ENCODE data around the gene PNPLA2.

DNA sequence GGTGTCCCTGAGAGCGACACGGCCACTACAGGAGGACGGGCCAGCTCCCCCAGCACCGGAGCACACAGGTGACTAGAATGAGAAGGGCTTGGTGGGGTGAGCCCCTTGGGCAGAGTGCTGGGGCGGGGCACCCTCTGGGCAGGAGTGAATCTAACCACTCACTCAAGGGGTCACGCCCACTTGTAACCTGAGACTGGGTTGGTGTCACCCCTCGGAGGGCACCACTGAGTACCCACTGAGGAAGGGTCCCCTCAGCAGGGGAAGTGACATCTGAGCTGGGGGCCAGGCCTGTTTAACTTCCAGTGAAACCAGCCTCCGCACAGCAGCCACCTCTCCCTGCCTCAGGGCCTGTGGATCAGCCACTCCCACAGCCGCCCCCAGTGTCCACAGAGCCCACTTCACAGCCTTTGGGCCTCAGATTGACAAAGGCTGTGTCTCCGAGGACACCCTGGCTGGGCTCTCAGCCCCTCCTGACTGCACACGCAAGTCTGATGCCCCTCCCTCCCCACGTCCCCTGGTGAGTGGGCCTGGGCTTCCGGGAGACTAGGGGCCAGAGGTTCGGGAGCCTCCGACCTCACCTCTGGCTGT lies 47.0 kb upstream of the PNPLA2 start:
- TF ChIP-seq, protein P1, sequence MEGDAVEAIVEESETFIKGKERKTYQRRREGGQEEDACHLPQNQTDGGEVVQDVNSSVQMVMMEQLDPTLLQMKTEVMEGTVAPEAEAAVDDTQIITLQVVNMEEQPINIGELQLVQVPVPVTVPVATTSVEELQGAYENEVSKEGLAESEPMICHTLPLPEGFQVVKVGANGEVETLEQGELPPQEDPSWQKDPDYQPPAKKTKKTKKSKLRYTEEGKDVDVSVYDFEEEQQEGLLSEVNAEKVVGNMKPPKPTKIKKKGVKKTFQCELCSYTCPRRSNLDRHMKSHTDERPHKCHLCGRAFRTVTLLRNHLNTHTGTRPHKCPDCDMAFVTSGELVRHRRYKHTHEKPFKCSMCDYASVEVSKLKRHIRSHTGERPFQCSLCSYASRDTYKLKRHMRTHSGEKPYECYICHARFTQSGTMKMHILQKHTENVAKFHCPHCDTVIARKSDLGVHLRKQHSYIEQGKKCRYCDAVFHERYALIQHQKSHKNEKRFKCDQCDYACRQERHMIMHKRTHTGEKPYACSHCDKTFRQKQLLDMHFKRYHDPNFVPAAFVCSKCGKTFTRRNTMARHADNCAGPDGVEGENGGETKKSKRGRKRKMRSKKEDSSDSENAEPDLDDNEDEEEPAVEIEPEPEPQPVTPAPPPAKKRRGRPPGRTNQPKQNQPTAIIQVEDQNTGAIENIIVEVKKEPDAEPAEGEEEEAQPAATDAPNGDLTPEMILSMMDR (conservative IDR thresholded peaks at IDR 0.05 in 1 of 2, IDR thresholded peaks at IDR 0.05 in 1 of 2; ENCODE audit: low read depth in 1 of 2, low read length in 2 of 2) = no peak
- TF ChIP-seq EZH2 (IDR thresholded peaks at IDR 0.05; ENCODE audit: low read length, missing control alignments) = no peak
